NCI-H69 (cell line): Measurements from ENCODE around the gene CCNJL.

Experiments used
- DNase-seq: peaks from one replicate; lab custom pipeline; 2025; lab: John Stamatoyannopoulos, UW

CCNJL gene

DNA sequence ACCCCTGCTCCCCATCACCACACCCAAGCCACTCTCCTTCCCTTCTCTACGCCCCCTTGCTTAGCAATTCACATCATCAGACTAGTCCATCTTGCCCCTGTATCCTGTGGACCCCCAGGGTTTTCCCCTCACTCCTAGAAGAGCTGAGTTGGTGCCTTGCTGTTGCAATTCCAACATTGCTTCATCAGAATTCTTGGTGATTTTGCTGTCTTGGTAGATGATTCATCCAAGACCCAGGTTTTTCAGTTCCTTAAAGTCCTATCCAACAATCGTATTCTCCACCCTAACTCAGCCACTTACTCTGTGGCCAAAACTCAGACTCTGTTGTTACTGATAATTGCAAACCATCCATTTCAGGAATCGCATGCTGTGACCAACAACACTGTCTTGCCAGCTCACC, 21.4 kb upstream of the CCNJL start:
- no peak for DNase-seq

DNA sequence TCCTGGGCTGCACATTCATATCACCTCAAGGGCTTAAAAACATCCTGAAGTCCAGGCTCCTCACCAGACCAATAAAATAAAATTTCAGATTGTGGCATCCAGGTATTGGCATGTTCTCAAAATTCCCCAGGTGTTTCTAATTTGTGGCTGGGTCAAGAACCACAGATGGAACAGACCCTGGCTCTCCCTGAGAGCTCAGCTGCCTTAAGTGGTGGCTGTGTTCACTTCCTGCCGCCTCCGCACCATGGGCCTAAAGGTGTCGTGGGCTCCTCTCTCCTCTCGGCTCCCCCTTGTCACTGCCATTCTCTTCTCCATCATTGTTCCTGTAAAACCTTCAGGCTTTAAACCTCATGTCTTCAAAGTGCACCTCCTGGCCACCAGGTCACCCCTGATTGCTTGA, 17.8 kb upstream of the CCNJL start:
- no peak for DNase-seq

DNA sequence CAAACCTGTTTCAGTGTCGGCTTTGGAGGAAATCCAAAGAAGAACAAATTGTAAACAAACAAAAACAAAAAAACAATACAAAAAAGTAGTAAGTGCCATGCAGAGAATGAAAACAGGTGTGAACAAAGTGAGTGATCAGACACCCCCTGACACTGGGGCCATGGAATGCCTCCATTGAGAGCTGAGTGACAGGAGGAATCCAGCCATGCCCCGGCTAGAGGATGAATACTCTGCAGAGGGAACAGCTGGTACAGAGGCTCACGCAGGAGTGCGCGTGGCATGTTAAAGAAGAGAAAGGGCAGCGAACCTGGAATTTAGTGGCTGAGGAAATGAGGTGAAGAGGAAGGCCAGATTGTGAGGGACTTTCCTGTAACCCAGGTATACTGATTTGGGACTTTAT, 15.5 kb upstream of the CCNJL start:
- DNase-seq = peak; percentile 35

DNA sequence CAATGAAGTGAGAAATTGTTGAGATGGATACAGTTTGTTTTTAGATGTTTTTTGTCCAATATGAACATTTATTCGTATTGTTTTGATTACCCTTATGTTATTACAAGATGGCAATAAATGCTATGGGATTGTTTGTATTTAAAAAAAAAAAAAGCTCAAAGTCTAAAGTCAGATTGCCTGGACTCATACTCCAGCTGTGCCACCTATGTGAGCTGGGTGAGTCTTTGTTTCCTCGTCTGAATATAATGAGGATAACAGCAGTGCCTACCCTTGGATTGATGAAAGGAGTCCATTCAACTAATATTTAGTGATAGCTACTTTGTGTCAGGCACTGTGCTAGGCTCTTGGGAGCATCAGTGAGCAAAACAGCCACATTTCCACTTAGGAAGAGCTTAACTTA, 14.6 kb upstream of the CCNJL start:
- DNase-seq = no peak

DNA sequence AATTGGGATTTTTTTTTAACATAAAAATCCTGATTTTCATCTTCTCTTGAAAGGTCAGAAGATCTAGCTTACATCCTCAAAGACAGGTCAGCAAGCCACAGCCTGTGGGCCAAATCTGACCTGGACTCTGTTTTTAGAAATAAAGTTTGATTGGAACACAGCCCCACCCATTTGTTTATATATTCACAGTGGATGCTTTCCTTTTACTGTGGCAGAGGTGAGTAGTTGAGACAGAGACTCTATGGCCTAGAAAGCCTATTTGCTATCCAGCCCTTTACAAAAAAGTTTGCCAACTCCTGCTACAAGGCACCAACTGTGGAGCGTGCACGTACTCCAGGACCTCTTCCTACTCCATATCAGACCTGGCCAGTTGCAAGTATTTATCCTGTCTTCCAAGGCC, 13.4 kb upstream of the CCNJL start:
- DNase-seq = no peak

DNA sequence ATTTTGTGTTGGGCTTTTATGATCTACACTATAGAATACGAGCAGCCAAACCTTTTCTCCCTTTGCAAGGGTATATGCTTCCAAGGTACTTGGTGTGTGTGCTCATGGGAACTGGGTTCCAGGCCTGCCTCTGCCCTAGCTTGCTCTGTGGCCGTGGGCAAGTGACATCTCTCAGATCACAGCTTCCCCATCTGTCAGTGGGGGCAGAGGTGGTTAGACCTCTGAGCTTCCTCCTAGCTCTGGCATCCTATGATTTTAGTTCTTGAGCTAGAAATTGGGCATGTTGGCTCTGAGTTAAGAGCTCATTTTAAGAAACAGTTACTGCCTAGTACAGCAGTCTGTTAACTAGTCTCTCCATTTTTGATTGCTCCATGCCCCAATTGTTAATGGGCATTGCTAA, 12.5 kb upstream of the CCNJL start:
- no peak for DNase-seq

DNA sequence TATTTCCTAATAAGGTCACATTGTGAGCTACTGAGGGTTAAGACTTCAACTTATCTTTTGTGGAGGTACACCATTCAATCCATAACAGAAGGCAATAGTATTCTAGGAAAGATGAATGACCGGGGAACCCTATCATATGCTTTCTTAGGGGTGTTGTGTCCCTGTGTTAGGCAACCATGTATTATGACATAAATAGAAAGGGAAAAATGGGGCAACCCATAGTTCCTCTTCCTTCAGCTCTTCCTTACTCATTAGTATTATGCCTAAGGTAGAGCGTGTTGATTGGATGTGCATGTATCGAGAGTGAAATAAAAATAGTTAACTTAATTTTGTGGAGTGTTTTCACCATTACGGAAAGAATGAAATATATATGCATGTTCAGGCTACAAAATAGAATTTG, 6.0 kb upstream of the CCNJL start:
- no peak for DNase-seq

DNA sequence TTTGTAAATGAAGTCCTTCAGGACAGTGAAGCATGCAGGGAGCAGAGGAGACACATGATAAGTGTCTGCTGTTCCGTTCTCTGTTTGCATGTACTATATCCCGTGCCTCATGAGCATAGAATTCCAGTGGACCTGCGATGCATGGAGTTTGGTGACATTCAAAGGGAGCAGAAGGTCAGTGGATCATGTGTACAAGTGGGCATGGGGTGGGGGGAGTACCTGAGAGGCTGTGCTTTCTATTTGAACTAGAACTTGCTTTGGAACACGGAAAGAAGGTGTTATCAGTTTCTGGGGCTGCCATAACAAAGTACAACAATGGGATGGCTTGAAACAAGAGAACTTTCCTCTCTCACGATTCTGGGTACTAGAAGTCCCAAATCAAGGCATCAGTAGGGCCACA, 5.1 kb upstream of the CCNJL start:
- no peak for DNase-seq

DNA sequence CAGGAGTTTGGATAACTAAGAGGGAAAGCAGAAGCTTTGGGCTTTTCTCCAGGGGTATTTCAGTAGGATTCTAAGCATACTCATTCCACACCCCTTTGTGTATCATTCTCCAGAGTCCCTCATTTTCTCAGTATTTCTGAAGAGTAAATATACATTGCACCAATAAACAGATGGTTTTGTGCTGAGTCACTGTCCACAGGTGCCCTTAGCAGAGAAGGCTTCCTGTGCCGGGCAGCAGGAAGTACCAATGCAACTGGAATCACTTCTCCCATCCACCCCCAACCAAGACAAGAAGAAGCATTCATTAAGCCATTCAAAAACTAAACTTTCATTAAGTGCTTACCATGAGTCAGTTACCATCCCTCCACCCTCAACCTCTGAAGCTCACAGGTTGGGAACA, 3.6 kb upstream of the CCNJL start:
- peak; percentile 92 for DNase-seq

DNA sequence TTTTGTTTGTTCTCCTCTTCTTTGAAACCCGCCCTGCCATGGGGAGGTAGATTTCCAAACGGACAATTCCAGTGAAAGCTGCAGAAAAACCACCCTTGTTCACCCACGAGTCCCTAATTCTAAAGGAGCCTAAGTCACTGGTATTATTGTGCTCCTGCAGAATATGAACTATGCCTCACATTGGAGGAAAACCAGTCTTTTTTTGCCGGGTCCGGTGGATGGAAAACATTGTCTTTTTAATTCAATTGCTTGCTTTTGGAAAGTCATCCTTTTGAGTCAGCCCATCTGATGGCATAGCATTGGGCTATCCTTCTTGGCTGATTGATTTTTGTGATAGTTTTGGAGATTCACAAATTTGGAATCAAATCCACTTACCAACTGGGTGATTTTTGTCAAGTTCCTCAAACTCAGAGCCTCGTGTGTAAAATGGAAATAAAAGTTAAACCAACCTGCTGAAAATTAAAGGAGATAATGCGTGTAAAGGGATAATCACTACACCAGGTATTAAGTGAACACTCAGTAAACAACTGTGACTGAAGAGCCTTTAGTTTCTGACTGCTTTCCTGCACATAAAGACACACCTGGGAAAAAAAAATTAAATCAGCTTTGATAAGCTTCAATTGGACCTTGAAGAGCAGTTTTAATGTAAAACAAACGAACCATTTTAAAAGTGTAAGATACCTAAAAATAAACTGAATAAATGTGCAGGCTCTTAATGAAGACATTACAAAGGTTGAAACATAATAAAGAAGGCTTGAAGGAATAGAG, 780 bp upstream of the CCNJL start:
- DNase-seq = peak; percentile 55

DNA sequence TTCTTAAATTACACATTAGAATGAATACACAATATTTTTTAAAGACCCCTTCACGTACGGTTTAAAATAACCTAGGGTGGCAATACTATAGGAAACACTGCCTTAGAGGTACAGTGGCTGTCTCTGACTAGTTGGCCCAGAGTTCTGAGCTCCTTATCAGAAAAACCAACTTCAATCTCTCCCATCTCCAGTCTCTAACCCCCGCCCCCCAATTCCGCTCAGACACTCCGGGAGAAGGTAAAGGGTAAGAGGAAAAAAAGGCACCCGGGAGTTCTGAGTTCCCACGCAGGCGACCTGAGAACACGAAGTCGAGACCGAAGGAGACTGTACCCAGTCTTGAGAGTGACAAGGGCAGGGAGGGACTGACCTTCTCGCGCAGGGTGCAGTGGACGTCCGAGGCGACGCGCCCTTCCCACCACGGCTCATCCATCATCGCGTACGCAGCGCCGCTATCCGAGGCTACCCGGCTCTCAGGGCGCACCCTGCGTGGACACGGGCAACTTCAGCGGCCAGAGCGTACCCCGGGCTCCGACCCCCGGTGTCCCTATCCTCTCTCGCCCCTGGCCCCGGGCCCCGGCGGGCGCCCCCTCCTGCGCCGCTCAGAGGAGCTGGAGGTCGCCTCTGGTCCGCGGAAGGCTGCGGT, 752 bp downstream of the CCNJL start:
- peak; percentile 51 for DNase-seq

DNA sequence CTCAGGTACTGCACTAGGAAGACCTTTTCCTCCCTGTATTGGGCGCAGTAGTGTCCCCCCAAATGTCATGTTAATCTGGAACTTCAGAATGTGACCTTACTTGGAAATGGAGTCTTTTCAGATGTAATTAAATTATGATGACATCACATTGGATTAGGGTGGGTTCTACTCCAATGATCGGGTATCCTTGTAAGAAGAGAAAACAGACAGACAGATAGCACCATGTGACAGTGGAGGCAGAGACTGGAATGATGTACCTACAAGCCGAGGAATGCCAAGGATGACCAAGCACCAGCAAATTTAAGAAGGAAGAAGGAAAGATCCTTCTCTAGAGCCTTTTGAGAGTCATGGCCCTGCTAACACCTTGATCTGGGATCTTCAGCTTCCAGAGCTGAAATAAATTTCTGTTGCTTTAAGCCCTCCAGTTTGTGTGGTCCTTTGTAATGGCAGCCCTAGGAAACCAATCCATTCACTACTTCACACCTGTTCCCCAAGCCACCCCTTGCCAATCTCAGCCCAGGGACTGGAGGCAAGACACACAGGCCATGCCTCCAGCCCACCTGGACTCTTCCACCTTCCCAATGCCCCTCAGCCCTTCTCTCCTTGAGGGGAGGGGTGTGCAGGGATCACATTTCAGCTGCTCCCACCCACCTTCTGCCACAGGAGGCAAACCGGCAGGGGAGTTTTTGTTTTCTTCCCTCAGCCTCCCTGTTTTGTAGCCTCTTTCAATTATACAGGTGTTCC, 1.6 kb downstream of the CCNJL start:
- peak; percentile 65 for DNase-seq

DNA sequence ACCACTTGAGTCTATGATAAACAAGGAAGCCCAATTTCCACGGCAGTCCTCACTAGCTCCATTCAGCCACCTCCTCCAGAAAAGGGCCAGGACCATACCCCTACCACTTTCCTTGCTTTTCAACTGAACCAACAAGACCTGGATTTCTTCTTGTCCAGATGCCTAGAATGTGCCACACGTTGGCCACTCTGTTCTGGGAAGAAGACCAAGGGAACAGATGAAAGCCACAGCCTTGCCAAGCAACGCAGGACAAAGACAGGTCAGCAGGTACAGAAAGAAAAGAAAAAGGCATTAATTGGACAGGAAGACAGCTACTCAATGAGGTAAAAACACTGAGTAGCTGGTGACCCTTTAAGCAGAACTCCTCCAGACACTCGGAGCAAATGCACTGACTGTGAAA, 2.2 kb downstream of the CCNJL start:
- DNase-seq = no peak

DNA sequence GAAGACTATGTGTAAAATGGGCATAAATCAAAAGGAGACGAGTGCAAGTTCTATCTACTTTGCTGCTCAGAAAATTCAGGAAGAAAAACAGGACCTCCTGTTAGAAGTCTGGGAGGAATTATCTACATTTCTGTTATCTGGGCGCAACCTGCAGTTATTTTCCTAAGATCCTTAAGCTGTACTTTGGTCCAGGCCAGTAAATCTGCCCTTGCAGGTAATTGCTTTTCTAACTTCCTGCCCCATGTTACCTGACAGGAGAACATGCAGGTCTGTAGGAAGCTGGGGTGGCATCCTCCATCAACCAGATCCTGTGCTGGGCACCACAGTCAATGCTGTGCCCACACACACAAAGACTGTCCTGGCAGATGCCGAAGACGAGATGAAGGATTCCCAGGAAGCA, 5.7 kb downstream of the CCNJL start:
- no peak for DNase-seq

DNA sequence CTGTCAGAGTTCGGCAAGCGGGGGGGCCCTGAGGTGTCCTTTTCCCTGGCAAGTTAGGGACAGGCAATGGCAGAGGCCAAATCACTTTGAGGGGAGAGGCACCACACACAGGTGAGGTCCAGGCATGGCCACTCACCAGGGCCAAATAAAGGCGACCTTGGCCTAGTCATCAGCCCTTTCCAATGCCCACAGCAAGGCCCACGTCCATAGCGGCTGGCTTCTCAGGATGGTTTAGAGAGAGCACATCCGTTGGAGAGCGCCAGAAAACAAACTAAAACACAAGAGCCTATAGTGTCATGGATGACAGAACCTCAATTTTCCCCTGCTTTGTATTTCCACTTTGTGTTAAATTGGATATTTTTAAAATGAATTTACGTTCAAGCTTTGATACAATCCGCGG, 7.0 kb downstream of the CCNJL start:
- DNase-seq = no peak

DNA sequence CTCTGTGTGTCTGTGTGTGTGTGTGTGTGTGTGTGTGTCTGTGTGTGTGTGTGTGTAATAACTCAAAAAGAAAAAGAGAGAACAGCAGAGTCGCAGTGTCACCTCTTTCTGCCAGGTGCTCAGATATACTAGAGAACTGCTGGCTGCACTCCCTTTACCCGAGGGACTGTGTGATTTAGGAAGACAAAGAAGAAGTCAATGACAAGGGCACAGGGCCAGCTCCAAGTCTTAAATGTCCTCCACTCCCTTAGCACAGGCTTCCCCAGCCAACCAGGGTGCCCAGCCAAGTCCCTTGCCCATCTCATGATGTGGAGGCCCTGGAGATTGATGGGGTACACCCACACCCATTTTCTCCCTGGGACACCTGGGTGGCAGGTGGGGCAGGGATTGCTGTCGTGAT, 8.7 kb downstream of the CCNJL start:
- peak; percentile 28 for DNase-seq

DNA sequence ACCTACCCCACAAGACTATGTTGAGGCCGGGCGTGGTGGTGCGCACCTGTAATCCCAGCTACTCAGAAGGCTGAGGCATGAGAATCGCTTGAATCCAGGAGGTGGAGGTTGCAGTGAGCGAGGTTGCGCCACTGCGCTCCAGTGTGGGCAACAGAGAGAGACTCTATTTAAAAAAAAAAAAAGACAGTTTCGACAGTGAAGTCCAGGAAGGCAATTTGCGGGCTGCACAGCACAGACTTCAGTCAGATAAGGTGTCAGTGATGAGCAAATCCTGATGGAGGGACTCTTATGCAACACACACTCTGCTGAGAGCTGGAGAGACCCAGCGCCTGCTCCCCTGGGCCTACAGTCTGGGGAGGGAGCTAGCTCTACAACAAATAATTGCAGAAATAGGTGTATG, 14.2 kb downstream of the CCNJL start:
- DNase-seq = no peak

DNA sequence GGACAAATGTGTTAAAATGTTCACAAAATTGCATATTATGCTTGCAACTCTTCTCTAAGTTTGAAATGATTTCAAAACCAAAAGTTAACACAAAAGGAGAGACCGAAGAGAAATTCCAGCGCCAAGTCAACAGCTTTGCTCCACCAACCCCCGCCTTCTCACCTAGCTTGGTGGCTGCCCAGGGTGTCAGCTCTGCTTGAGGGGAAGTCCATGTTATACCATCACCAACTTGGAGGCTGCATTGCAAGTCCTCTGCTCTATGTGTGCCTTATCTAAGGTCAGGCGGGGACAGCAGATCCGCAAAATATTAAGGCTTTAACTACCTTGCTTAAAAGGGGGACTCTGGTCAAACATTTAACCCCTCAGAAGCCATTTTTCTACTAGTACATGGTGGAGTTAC, 14.6 kb downstream of the CCNJL start:
- no peak for DNase-seq

DNA sequence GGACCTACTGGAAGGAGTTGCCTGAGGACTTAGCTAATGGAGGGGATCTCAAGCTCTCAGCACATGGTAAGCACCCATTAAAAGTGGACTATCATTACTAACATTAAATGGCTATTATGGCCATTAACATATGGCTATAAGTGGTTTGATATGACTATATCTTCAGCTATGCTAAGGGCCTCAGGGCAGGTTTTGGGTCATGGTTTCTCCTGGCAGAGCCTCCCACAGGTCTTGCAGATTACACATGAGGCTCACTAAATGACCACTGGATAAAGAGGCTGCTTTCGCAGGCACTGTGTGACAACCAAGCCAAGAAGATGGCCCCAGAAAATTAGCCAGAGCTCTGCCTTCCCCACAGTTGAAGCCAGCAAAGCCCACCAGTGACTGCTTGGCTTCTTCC, 15.4 kb downstream of the CCNJL start:
- DNase-seq = no peak

DNA sequence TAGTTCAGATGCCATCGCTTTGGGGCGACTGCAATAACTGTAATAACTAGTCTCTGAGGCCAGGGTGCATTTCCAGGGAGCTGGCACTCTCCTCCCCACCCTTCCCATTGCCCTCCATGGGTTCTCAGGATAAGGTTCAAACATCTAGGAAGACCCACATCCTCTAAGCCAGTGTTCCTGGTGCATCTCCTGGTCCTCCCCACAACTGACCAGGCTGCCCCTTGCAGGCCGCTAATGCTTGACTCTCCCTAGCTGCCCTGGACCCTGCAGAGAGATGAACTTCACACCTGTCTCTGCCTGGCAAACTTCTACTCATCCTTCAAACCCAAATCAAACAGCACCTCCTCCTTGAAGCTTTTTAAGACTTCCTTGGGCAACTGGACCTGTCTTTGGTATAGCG, 15.9 kb downstream of the CCNJL start:
- DNase-seq = no peak

DNA sequence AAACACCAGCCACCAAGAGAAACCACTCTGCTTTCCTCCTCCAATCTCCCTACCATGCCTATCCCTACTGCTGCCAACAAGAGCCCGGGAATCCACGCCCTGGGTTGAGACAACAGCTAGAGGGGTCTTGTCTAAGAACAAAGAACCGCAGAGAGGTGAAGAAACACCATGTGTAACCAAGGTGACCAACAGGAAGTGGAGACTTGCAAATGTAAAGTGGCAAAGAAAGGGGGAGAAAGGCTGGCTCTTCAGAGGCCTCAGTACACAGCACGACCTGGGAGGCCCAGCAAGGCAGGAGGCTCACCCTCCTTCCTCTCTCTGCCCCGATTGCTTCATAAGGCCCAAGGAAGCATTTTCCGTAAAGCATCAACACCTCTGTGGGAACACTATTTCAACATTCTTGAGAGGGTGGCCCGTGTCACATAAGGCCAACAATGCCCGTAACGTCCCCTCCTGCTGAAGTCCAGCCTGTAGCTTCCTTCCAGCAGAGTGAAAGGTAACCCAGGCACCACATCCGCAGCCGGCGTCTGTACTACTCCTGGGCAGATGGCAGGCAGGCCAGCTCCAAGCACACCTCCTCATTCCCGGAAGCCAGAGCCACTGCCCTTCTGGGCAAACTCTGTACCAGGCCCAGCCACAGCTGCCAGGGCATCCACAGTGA, 18.3 kb downstream of the CCNJL start:
- peak; percentile 16 for DNase-seq

DNA sequence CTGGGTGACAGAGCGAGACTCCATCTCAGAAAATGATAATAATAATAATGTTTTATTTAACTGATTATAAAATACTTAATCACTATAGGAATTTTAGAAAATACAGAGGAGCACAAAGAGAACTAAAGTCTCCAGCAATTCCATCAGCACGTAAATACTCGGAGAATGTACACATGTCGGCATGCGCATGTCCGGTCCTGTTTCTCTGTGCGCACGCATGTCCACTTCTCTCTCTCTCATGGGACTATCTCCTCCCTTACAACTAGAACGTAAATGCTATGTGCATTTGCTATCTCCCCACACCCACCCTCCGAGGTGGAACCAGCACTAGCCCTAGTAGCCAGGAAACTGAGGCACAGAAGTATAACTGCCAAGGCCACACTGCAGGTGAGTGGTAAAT, 19.0 kb downstream of the CCNJL start:
- no peak for DNase-seq

DNA sequence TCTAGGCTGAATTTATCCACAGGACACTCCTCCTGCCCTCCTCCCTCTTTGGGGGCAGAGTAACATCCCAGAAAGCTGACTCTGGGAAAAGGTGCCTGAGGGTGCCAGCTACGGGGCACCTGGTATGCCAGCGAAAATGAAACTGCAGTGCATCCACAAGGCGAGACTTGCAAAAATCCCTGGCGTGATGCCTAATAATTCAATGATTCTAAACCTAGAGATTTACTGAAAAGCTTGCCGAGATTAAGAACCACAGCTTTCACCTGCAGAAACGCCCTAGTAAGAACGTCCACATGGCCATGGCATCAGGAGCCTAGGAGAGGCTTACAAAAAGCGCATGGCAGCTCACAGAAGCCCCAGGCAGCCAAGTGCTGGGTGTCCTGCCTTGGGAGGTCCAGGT, 20.9 kb downstream of the CCNJL start:
- DNase-seq = no peak
